SK-N-MC (cell line): ENCODE results near the gene SHANK1.

Experiments used
- DNase-seq: peaks from one replicate; pipeline ENCODE4 v3.0.0-alpha.2; 2011; ENCODE audit warnings: low read depth, low spot score
- H3K27ac ChIP-seq: fragments of 200-600 bp; sonication (generic); 2 replicates; pipeline ENCODE4 v1.5.1; 2016; ENCODE audit warnings: mixed run types
- H3K36me3 ChIP-seq: fragments of 200-600 bp; sonication (generic); 2 replicates; pipeline ENCODE4 v1.6.1; 2017; ENCODE audit warnings: antibody characterized with exemption, low read length, mixed read lengths; ENCODE audit not compliant: insufficient read depth
- H3K4me3 ChIP-seq: fragments of 200-600 bp; sonication (generic); 2 replicates; pipeline ENCODE4 v1.5.1; 2016
- H3K9ac ChIP-seq: fragments of 200-600 bp; sonication (generic); 2 replicates; pipeline ENCODE4 v1.8.0; 2017; ENCODE audit warnings: mixed run types, mixed read lengths; ENCODE audit not compliant: insufficient read length
- H3K9me3 ChIP-seq: fragments of 200-600 bp; sonication (generic); 2 replicates; pipeline ENCODE4 v1.6.1; 2017; ENCODE audit warnings: low read depth, mild to moderate bottlenecking, antibody characterized with exemption, low read length, moderate library complexity, mixed read lengths
- EZH2 ChIP-seq: fragments of 200-600 bp; sonication (generic); IDR thresholded peaks from one replicate; pipeline ENCODE4 v1.6.1; 2017; ENCODE audit warnings: antibody characterized with exemption
- FOXP2 ChIP-seq: optimal IDR thresholded peaks from 2 replicates; pipeline ENCODE3; 2011; ENCODE audit warnings: mild to moderate bottlenecking, moderate library complexity; ENCODE audit not compliant: insufficient read depth; ENCODE audit errors: extremely low read length, control extremely low read depth
- POLR2AphosphoS5 ChIP-seq: IDR thresholded peaks from 2 replicates; pipeline ENCODE4 v1.6.1; 2012; ENCODE audit warnings: mild to moderate bottlenecking, low read depth, low read length, borderline replicate concordance

Gene SHANK1

GRCh38 chr19:50668879-50669278, 50.7 kb downstream of the SHANK1 start:
- no peak for DNase-seq
- Histone ChIP-seq H3K9ac (no peak overlapping the region), H3K27ac (no peak overlapping the region), H3K36me3 (no peaks in the 10 kb centered on the region), H3K4me3 (no peak overlapping the region), H3K9me3 (no peaks in the 10 kb centered on the region)
- TF ChIP-seq EZH2: no peak
- no peak for TF ChIP-seq POLR2AphosphoS5
- no peak for TF ChIP-seq FOXP2

GRCh38 chr19:50668416-50668815, 51.2 kb downstream of the SHANK1 start:
- no peak for DNase-seq
- no peak for TF ChIP-seq POLR2AphosphoS5
- no peak for TF ChIP-seq FOXP2
- TF ChIP-seq EZH2: no peak
- Histone ChIP-seq H3K27ac (no peak overlapping the region), H3K9ac (no peak overlapping the region), H3K9me3 (no peaks in the 10 kb centered on the region), H3K4me3 (no peak overlapping the region), H3K36me3 (no peaks in the 10 kb centered on the region)

- Histone ChIP-seq H3K27ac (no peak overlapping the region), H3K9ac (no peak overlapping the region), H3K9me3 (no peaks in the 10 kb centered on the region), H3K36me3 (no peaks in the 10 kb centered on the region), H3K4me3 (no peak overlapping the region)
- TF ChIP-seq POLR2AphosphoS5: no peak
- TF ChIP-seq EZH2: no peak
- TF ChIP-seq FOXP2: no peak
- DNase-seq: no peak
Measured at GRCh38 chr19:50667759-50668231, 51.8 kb downstream of the SHANK1 start.

GRCh38 chr19:50667177-50667758, 52.3 kb downstream of the SHANK1 start:
- TF ChIP-seq EZH2 (peak; percentile 41), FOXP2 (no peak)
- Histone ChIP-seq H3K36me3 (no peaks in the 10 kb centered on the region), H3K9me3 (no peaks in the 10 kb centered on the region), H3K27ac (no peak overlapping the region), H3K4me3 (no peak overlapping the region), H3K9ac (no peak overlapping the region)
- DNase-seq: no peak

- Histone ChIP-seq H3K9me3 (no peaks in the 10 kb centered on the region), H3K36me3 (no peaks in the 10 kb centered on the region), H3K9ac (no peak overlapping the region), H3K4me3 (no peak overlapping the region), H3K27ac (no peak overlapping the region)
- DNase-seq: no peak
- TF ChIP-seq EZH2: no peak
- no peak for TF ChIP-seq POLR2AphosphoS5
- no peak for TF ChIP-seq FOXP2
Measured at GRCh38 chr19:50666346-50667176, 53.0 kb downstream of the SHANK1 start.

GRCh38 chr19:50664204-50664603, 55.4 kb downstream of the SHANK1 start:
- TF ChIP-seq FOXP2 (no peak), EZH2 (no peak), POLR2AphosphoS5 (no peak)
- Histone ChIP-seq H3K36me3 (no peaks in the 10 kb centered on the region), H3K27ac (no peak overlapping the region), H3K9me3 (no peaks in the 10 kb centered on the region), H3K4me3 (no peak overlapping the region), H3K9ac (no peak overlapping the region)
- no peak for DNase-seq

- Histone ChIP-seq H3K4me3 (no peak overlapping the region), H3K9me3 (no peaks in the 10 kb centered on the region), H3K9ac (no peak overlapping the region), H3K36me3 (no peaks in the 10 kb centered on the region), H3K27ac (no peak overlapping the region)
- TF ChIP-seq FOXP2: no peak
- DNase-seq: no peak
Measured at GRCh38 chr19:50663482-50663790, 56.2 kb downstream of the SHANK1 start.

GRCh38 chr19:50662651-50663481, 56.7 kb downstream of the SHANK1 start:
- Histone ChIP-seq H3K27ac (no peak overlapping the region), H3K36me3 (no peaks in the 10 kb centered on the region), H3K9me3 (no peaks in the 10 kb centered on the region), H3K9ac (no peak overlapping the region), H3K4me3 (no peak overlapping the region)
- no peak for DNase-seq
- TF ChIP-seq POLR2AphosphoS5: no peak
- TF ChIP-seq FOXP2: no peak
- TF ChIP-seq EZH2: no peak
